MM.1S (cell line): ENCODE data around the gene ELN.
"Not testable (repeated sequence)": the region's sequence is repeated elsewhere in the genome, so short reads cannot be mapped to it uniquely, and the experiment has no call there.

Source experiments
- DNase-seq: peaks from one replicate; pipeline ENCODE4 v3.0.0-alpha.2; 2015
- H2AFZ ChIP-seq: fragments of 300-600 bp; sonication (generic); 2 replicates; pipeline ENCODE4 v1.6.0; 2016; ENCODE audit warnings: antibody characterized with exemption, low read length
- H3F3A ChIP-seq: fragments of 300-600 bp; sonication (generic); 2 replicates; pipeline ENCODE4 v1.6.1; 2016; ENCODE audit warnings: mild to moderate bottlenecking, antibody characterized with exemption, low read length, moderate library complexity, mixed read lengths; ENCODE audit not compliant: insufficient read depth
- H3K27ac ChIP-seq: fragments of 300-600 bp; sonication (generic); 2 replicates; pipeline ENCODE4 v1.5.1; 2016; ENCODE audit warnings: mild to moderate bottlenecking, low read length
- H3K27me3 ChIP-seq: fragments of 300-600 bp; sonication (generic); replicated peaks from 2 replicates; pipeline ENCODE4 v1.6.0; 2016; ENCODE audit warnings: low read length; ENCODE audit not compliant: insufficient read depth
- H3K36me3 ChIP-seq: fragments of 300-600 bp; sonication (generic); replicated peaks from 2 replicates; pipeline ENCODE4 v1.6.1; 2016; ENCODE audit warnings: mild to moderate bottlenecking, low read length, mixed read lengths; ENCODE audit not compliant: insufficient read depth
- H3K4me1 ChIP-seq: fragments of 300-600 bp; sonication (generic); 2 replicates; pipeline ENCODE4 v1.6.1; 2016; ENCODE audit warnings: low read length, mixed read lengths
- H3K4me2 ChIP-seq: fragments of 300-600 bp; sonication (generic); 2 replicates; pipeline ENCODE4 v1.6.0; 2016; ENCODE audit warnings: low read depth, low read length
- H3K4me3 ChIP-seq: fragments of 300-600 bp; sonication (generic); 2 replicates; pipeline ENCODE4 v1.5.1; 2016; ENCODE audit warnings: low read length, mixed read lengths
- H3K79me2 ChIP-seq: fragments of 300-600 bp; sonication (generic); 2 replicates; pipeline ENCODE4 v1.6.1; 2016; ENCODE audit warnings: mixed run types, low read length, mixed read lengths
- H3K9ac ChIP-seq: fragments of 300-600 bp; sonication (generic); 2 replicates; pipeline ENCODE4 v1.6.1; 2016; ENCODE audit warnings: low read length, mixed read lengths
- H3K9me2 ChIP-seq: fragments of 300-600 bp; sonication (generic); replicated peaks from 2 replicates; pipeline ENCODE4 v1.6.1; 2016; ENCODE audit warnings: mild to moderate bottlenecking, low read length, mixed read lengths; ENCODE audit not compliant: insufficient read depth
- H3K9me3 ChIP-seq: fragments of 300-600 bp; sonication (generic); replicated peaks from 2 replicates; pipeline ENCODE4 v1.6.1; 2016; ENCODE audit warnings: mild to moderate bottlenecking, low read length, mixed read lengths; ENCODE audit not compliant: insufficient read depth
- H4K20me1 ChIP-seq: fragments of 300-600 bp; sonication (generic); 2 replicates; pipeline ENCODE4 v1.6.1; 2016; ENCODE audit warnings: mild to moderate bottlenecking, low read length, moderate library complexity, mixed read lengths; ENCODE audit not compliant: insufficient read depth
- CTCF ChIP-seq: fragments of 300-600 bp; sonication (generic); IDR thresholded peaks from 2 replicates; pipeline ENCODE4 v1.5.1; 2016; ENCODE audit warnings: antibody characterized with exemption, low read length, mixed read lengths
- EZH2 ChIP-seq: fragments of 300-600 bp; sonication (generic); optimal IDR thresholded peaks from 2 replicates; pipeline ENCODE3; 2017; ENCODE audit warnings: low read depth, mild to moderate bottlenecking, antibody characterized with exemption, low read length, mixed read lengths
- EZH2phosphoT487 ChIP-seq: fragments of 300-600 bp; sonication (generic); IDR thresholded peaks from 2 replicates; pipeline ENCODE4 v1.6.1; 2018; ENCODE audit warnings: antibody characterized with exemption, low read length

Gene ELN

GRCh38 chr7:74009719-74010118, 18.3 kb upstream of the ELN start:
- Histone ChIP-seq H3K36me3 (no peaks in the 10 kb centered on the region), H2AFZ (no peak overlapping the region), H3K27ac (no peak overlapping the region), H3K4me2 (no peak overlapping the region), H3K4me3 (no peak overlapping the region), H3K9me3 (no peaks in the 10 kb centered on the region), H3K4me1 (peaks cover 13% of the 10 kb centered on the region), H3K9me2 (no peaks in the 10 kb centered on the region), H3K9ac (no peak overlapping the region), H3K79me2 (no peaks in the 10 kb centered on the region), H4K20me1 (no peaks in the 10 kb centered on the region), H3F3A (no peaks in the 10 kb centered on the region), H3K27me3 (no peaks in the 10 kb centered on the region)
- no peak for DNase-seq
- TF ChIP-seq EZH2phosphoT487 (no peak), CTCF (no peak), EZH2 (no peak)

GRCh38 chr7:74010407-74010806, 17.6 kb upstream of the ELN start:
- Histone ChIP-seq H3K27me3 (no peaks in the 10 kb centered on the region), H3K79me2 (no peaks in the 10 kb centered on the region), H3K9me3 (no peaks in the 10 kb centered on the region), H4K20me1 (no peaks in the 10 kb centered on the region), H3K27ac (no peak overlapping the region), H3K4me1 (peaks cover 13% of the 10 kb centered on the region), H3F3A (no peaks in the 10 kb centered on the region), H2AFZ (no peak overlapping the region), H3K36me3 (no peaks in the 10 kb centered on the region), H3K9ac (no peak overlapping the region), H3K9me2 (no peaks in the 10 kb centered on the region), H3K4me2 (no peak overlapping the region), H3K4me3 (no peak overlapping the region)
- TF ChIP-seq EZH2 (no peak), CTCF (no peak), EZH2phosphoT487 (no peak)
- no peak for DNase-seq

DNA sequence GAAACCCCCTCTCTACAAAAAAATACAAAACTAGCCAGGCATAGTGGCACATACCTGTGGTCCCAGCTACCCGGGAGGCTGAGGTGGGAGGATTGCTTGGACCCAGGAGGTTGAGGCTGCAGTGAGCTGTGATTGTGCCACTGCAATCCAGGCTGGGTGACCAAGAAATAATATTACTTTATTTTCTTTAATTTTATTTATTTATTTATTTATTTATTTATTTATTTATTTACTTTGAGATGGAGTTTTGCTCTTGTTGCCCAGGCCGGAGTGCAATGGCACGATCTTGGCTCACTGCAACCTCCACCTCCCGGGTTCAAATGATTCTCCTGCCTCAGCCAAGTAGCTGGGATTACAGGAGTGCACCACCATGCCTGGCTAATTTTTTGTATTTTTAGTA, 16.6 kb upstream of the ELN start:
- H3K79me2 ChIP-seq, H2AFZ ChIP-seq, H4K20me1 ChIP-seq, H3K9ac ChIP-seq, H3K9me2 ChIP-seq, H3K27ac ChIP-seq, H3K9me3 ChIP-seq, H3K4me3 ChIP-seq, H3K27me3 ChIP-seq, H3K36me3 ChIP-seq, H3K4me2 ChIP-seq, H3F3A ChIP-seq, DNase-seq: not testable (repeated sequence)
- H3K4me1 ChIP-seq, result peaks cover 13% of the 10 kb centered on the region

DNA sequence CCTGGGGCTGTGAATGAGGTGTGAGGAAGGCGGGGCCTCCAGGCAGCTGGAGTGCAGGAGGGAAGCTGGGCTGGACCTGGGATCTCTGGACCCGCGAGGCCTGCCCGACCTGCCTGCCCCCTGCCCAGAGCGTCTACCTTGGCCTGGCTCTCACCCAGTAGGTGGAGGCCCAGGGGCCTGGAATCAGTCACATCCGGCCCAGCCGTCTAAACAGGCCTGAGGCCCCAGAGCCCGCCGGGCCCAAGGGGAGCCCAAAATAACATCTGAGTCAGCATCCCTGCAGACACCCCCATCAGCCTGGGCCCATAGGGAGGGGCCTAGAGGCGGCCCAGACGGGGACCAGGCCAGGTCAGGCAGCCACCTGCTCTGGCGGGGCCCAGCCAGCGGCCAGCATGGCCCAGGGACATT, 15.1 kb upstream of the ELN start:
- H4K20me1 ChIP-seq, result no peaks in the 10 kb centered on the region
- peaks cover 13% of the 10 kb centered on the region for H3K4me1 ChIP-seq
- H3K9me3 ChIP-seq, result no peaks in the 10 kb centered on the region
- DNase-seq, result peak; percentile 74
- no peaks in the 10 kb centered on the region for H3K27me3 ChIP-seq
- H3K79me2 ChIP-seq, result no peaks in the 10 kb centered on the region
- no peak for TF ChIP-seq EZH2
- no peak for TF ChIP-seq EZH2phosphoT487
- TF ChIP-seq CTCF, result no peak
- no peak overlapping the region for H3K4me3 ChIP-seq
- no peaks in the 10 kb centered on the region for H3K9me2 ChIP-seq
- H3K36me3 ChIP-seq, result no peaks in the 10 kb centered on the region
- H2AFZ ChIP-seq, result peak overlapping the region; percentile 63
- peak overlapping the region; percentile 15; the same call in 1 of the 2 replicates for H3K4me2 ChIP-seq
- H3K27ac ChIP-seq, result peak overlapping the region; percentile 12; the same call in 1 of the 2 replicates
- no peaks in the 10 kb centered on the region for H3F3A ChIP-seq
- H3K9ac ChIP-seq, result peak overlapping the region; percentile 25; the same call in 1 of the 2 replicates
